ENCODE results near the gene IGFL2.
A peak's percentile ranks its signal among the peaks of the same experiment; 100 is the strongest.

The IGFL2 gene

GRCh38 chr19:46137915-46138473, 10.0 kb upstream of the IGFL2 start:
- WGBS (ENCODE audit: extremely low coverage, insufficient coverage, insufficient read length) = no CpG with 5 or more reads among the region's 4 CpGs
- peak overlapping the region; percentile 43 for H2BK120ac ChIP-seq (ENCODE audit: insufficient read depth, low read length, poor library complexity)
- H3K14ac ChIP-seq (ENCODE audit: low read length) = peak overlapping the region; percentile 34
- no peak overlapping the region for H2AFZ ChIP-seq (ENCODE audit: insufficient read depth, low read length, poor library complexity)
- DNase-seq = no peak
- peaks cover 3% of the 10 kb centered on the region for H3K79me2 ChIP-seq (ENCODE audit: control insufficient read depth, insufficient read depth, low read length, poor library complexity)
- no peak overlapping the region for H3K18ac ChIP-seq (ENCODE audit: low read length)
- H3K79me1 ChIP-seq (ENCODE audit: low read length) = peaks cover 19% of the 10 kb centered on the region
- H3K4ac ChIP-seq (ENCODE audit: low read depth, low read length) = no peak overlapping the region
- H3K23ac ChIP-seq (ENCODE audit: low read length) = no peak overlapping the region
- H3K4me1 ChIP-seq (ENCODE audit: control insufficient read depth in 1 of 2, insufficient read depth in 2 of 2, low read length in 2 of 2) = peaks cover 3 to 5% of the 10 kb centered on the region in 2 experiments
- H3K4me3 ChIP-seq (ENCODE audit: low read depth, low read length) = no peak overlapping the region
- H3K27ac ChIP-seq (ENCODE audit: low read depth, low read length) = no peak overlapping the region
- peaks cover 0 to 2% of the 10 kb centered on the region in 2 experiments for H3K36me3 ChIP-seq (ENCODE audit: control insufficient read depth in 1 of 2, insufficient read depth in 2 of 2, low read length in 2 of 2)
- H4K8ac ChIP-seq (ENCODE audit: low read depth, low read length) = peak overlapping the region; percentile 16
- peak overlapping the region; percentile 76 for H2BK12ac ChIP-seq (ENCODE audit: low read length)
- H4K91ac ChIP-seq (ENCODE audit: low read depth, low read length) = peak overlapping the region; percentile 11
- H2BK5ac ChIP-seq (ENCODE audit: low read depth, low read length, poor library complexity) = no peak overlapping the region
- no peak overlapping the region for H3K4me2 ChIP-seq (ENCODE audit: low read length)
- no peak overlapping the region for H4K12ac ChIP-seq (ENCODE audit: low read depth, low read length)
- H2AK5ac ChIP-seq (ENCODE audit: low read length) = no peak overlapping the region
- no peaks in the 10 kb centered on the region for H3K27me3 ChIP-seq (ENCODE audit: insufficient read depth, low read length)
- H3K9ac ChIP-seq (ENCODE audit: low read length) = no peak overlapping the region
- H3K9me3 ChIP-seq (ENCODE audit: insufficient read depth, low read depth, low read length) = peaks cover 4% of the 10 kb centered on the region

- H3K27me3 ChIP-seq (ENCODE audit: insufficient read depth, low read length) = no peaks in the 10 kb centered on the region
- no peak overlapping the region for H3K23ac ChIP-seq (ENCODE audit: low read length)
- H3K4me2 ChIP-seq (ENCODE audit: low read length) = no peak overlapping the region
- no peak overlapping the region for H3K18ac ChIP-seq (ENCODE audit: low read length)
- no peak overlapping the region for H2BK120ac ChIP-seq (ENCODE audit: insufficient read depth, low read length, poor library complexity)
- no peaks in the 10 kb centered on the region for H3K36me3 ChIP-seq (ENCODE audit: control insufficient read depth in 1 of 2, insufficient read depth in 2 of 2, low read length in 2 of 2)
- no peak overlapping the region for H3K4me3 ChIP-seq (ENCODE audit: low read depth, low read length)
- H2AK5ac ChIP-seq (ENCODE audit: low read length) = no peak overlapping the region
- no peaks in the 10 kb centered on the region for H3K9me3 ChIP-seq (ENCODE audit: insufficient read depth, low read depth, low read length)
- peak; percentile 65 to 78 for DNase-seq
- H2AFZ ChIP-seq (ENCODE audit: insufficient read depth, low read length, poor library complexity) = no peak overlapping the region
- H3K27ac ChIP-seq (ENCODE audit: low read depth, low read length) = no peak overlapping the region
- no peak overlapping the region for H3K4ac ChIP-seq (ENCODE audit: low read depth, low read length)
- H3K4me1 ChIP-seq (ENCODE audit: control insufficient read depth in 1 of 2, insufficient read depth in 2 of 2, low read length in 2 of 2) = no peaks in the 10 kb centered on the region
- H3K9ac ChIP-seq (ENCODE audit: low read length) = no peak overlapping the region
- H4K12ac ChIP-seq (ENCODE audit: low read depth, low read length) = no peak overlapping the region
- no peaks in the 10 kb centered on the region for H3K79me2 ChIP-seq (ENCODE audit: control insufficient read depth, insufficient read depth, low read length, poor library complexity)
- H3K79me1 ChIP-seq (ENCODE audit: low read length) = peaks cover 4% of the 10 kb centered on the region
- H4K8ac ChIP-seq (ENCODE audit: low read depth, low read length) = no peak overlapping the region
- H4K91ac ChIP-seq (ENCODE audit: low read depth, low read length) = no peak overlapping the region
- WGBS (ENCODE audit: extremely low coverage, insufficient coverage, insufficient read length) = no CpG with 5 or more reads among the region's 1 CpG
- peak overlapping the region; percentile 36 for H2BK12ac ChIP-seq (ENCODE audit: low read length)
- H2BK5ac ChIP-seq (ENCODE audit: low read depth, low read length, poor library complexity) = no peak overlapping the region
- H3K14ac ChIP-seq (ENCODE audit: low read length) = no peak overlapping the region
These were observed 6.6 kb upstream of the IGFL2 start for GRCh38 chr19:46141421-46141820.

- H3K18ac ChIP-seq (ENCODE audit: low read length) = no peak overlapping the region
- H4K8ac ChIP-seq (ENCODE audit: low read depth, low read length) = no peak overlapping the region
- no peak overlapping the region for H2AK5ac ChIP-seq (ENCODE audit: low read length)
- H4K12ac ChIP-seq (ENCODE audit: low read depth, low read length) = no peak overlapping the region
- no peak overlapping the region for H2AFZ ChIP-seq (ENCODE audit: insufficient read depth, low read length, poor library complexity)
- H3K36me3 ChIP-seq (ENCODE audit: control insufficient read depth in 1 of 2, insufficient read depth in 2 of 2, low read length in 2 of 2) = no peaks in the 10 kb centered on the region
- H3K27me3 ChIP-seq (ENCODE audit: insufficient read depth, low read length) = no peaks in the 10 kb centered on the region
- no peak overlapping the region for H3K14ac ChIP-seq (ENCODE audit: low read length)
- H3K4me1 ChIP-seq (ENCODE audit: control insufficient read depth in 1 of 2, insufficient read depth in 2 of 2, low read length in 2 of 2) = no peaks in the 10 kb centered on the region
- H3K27ac ChIP-seq (ENCODE audit: low read depth, low read length) = no peak overlapping the region
- no peak overlapping the region for H3K4me2 ChIP-seq (ENCODE audit: low read length)
- H3K9me3 ChIP-seq (ENCODE audit: insufficient read depth, low read depth, low read length) = no peaks in the 10 kb centered on the region
- H3K4me3 ChIP-seq (ENCODE audit: low read depth, low read length) = no peak overlapping the region
- H3K23ac ChIP-seq (ENCODE audit: low read length) = no peak overlapping the region
- peaks cover 4% of the 10 kb centered on the region for H3K79me1 ChIP-seq (ENCODE audit: low read length)
- H2BK120ac ChIP-seq (ENCODE audit: insufficient read depth, low read length, poor library complexity) = no peak overlapping the region
- no peak overlapping the region for H3K4ac ChIP-seq (ENCODE audit: low read depth, low read length)
- no peak overlapping the region for H2BK12ac ChIP-seq (ENCODE audit: low read length)
- peak in 1 of 2 donors; percentile 7 for DNase-seq
- no peaks in the 10 kb centered on the region for H3K79me2 ChIP-seq (ENCODE audit: control insufficient read depth, insufficient read depth, low read length, poor library complexity)
- no peak overlapping the region for H2BK5ac ChIP-seq (ENCODE audit: low read depth, low read length, poor library complexity)
- no peak overlapping the region for H4K91ac ChIP-seq (ENCODE audit: low read depth, low read length)
- no peak overlapping the region for H3K9ac ChIP-seq (ENCODE audit: low read length)
- WGBS (ENCODE audit: extremely low coverage, insufficient coverage, insufficient read length) = no CpG with 5 or more reads among the region's 4 CpGs
These were observed 5.7 kb upstream of the IGFL2 start for GRCh38 chr19:46142294-46142693.

- H3K9ac ChIP-seq (ENCODE audit: low read length) = no peak overlapping the region
- no peak overlapping the region for H3K14ac ChIP-seq (ENCODE audit: low read length)
- no peak overlapping the region for H4K91ac ChIP-seq (ENCODE audit: low read depth, low read length)
- H3K27ac ChIP-seq (ENCODE audit: low read depth, low read length) = no peak overlapping the region
- H3K4ac ChIP-seq (ENCODE audit: low read depth, low read length) = no peak overlapping the region
- peaks cover 2 to 3% of the 10 kb centered on the region in 2 experiments for H3K4me1 ChIP-seq (ENCODE audit: control insufficient read depth in 1 of 2, insufficient read depth in 2 of 2, low read length in 2 of 2)
- H3K79me2 ChIP-seq (ENCODE audit: control insufficient read depth, insufficient read depth, low read length, poor library complexity) = no peaks in the 10 kb centered on the region
- no peak overlapping the region for H2AK5ac ChIP-seq (ENCODE audit: low read length)
- no peak overlapping the region for H2BK120ac ChIP-seq (ENCODE audit: insufficient read depth, low read length, poor library complexity)
- H2BK5ac ChIP-seq (ENCODE audit: low read depth, low read length, poor library complexity) = no peak overlapping the region
- H3K18ac ChIP-seq (ENCODE audit: low read length) = no peak overlapping the region
- no peak overlapping the region for H2AFZ ChIP-seq (ENCODE audit: insufficient read depth, low read length, poor library complexity)
- no peak overlapping the region for H2BK12ac ChIP-seq (ENCODE audit: low read length)
- no peak overlapping the region for H3K23ac ChIP-seq (ENCODE audit: low read length)
- no peak overlapping the region for H4K8ac ChIP-seq (ENCODE audit: low read depth, low read length)
- no CpG with 5 or more reads among the region's 3 CpGs for WGBS (ENCODE audit: extremely low coverage, insufficient coverage, insufficient read length)
- no peak overlapping the region for H4K12ac ChIP-seq (ENCODE audit: low read depth, low read length)
- no peaks in the 10 kb centered on the region for H3K9me3 ChIP-seq (ENCODE audit: insufficient read depth, low read depth, low read length)
- DNase-seq = no peak
- no peak overlapping the region for H3K4me3 ChIP-seq (ENCODE audit: low read depth, low read length)
- no peak overlapping the region for H3K4me2 ChIP-seq (ENCODE audit: low read length)
- H3K79me1 ChIP-seq (ENCODE audit: low read length) = peaks cover 3% of the 10 kb centered on the region
- H3K36me3 ChIP-seq (ENCODE audit: control insufficient read depth in 1 of 2, insufficient read depth in 2 of 2, low read length in 2 of 2) = no peaks in the 10 kb centered on the region
- H3K27me3 ChIP-seq (ENCODE audit: insufficient read depth, low read length) = no peaks in the 10 kb centered on the region
These were observed 3.3 kb upstream of the IGFL2 start for GRCh38 chr19:46144756-46145155.
